DOHH2 (cell line): Measurements from ENCODE around the gene IRAK2.

Experiments
- H3F3A ChIP-seq: fragments of 200-600 bp; sonication (generic), shearing (Covaris generic); 2 replicates; pipeline ENCODE4 v1.6.0; 2016; ENCODE audit warnings: antibody characterized with exemption, mild to moderate bottlenecking; ENCODE audit not compliant: control insufficient read depth, insufficient read depth
- H3K27ac ChIP-seq: fragments of 200-600 bp; sonication (generic); 2 replicates; pipeline ENCODE4 v1.5.1; 2014; ENCODE audit warnings: low read depth, mild to moderate bottlenecking, low read length, moderate library complexity
- H3K27me3 ChIP-seq: fragments of 200-600 bp; sonication (generic); 2 replicates; pipeline ENCODE4 v1.6.1; 2014; ENCODE audit warnings: mild to moderate bottlenecking, low read length, mixed read lengths; ENCODE audit not compliant: control insufficient read depth
- H3K36me3 ChIP-seq: fragments of 200-600 bp; sonication (generic); 2 replicates; pipeline ENCODE4 v1.6.1; 2014; ENCODE audit warnings: mild to moderate bottlenecking, low read length, moderate library complexity, mixed read lengths; ENCODE audit not compliant: control insufficient read depth
- H3K4me1 ChIP-seq: fragments of 200-600 bp; sonication (generic); 2 replicates; pipeline ENCODE4 v1.6.1; 2014; ENCODE audit warnings: mild to moderate bottlenecking, low read length, mixed read lengths; ENCODE audit not compliant: control insufficient read depth
- H3K4me2 ChIP-seq: fragments of 200-600 bp; sonication (generic); 2 replicates; pipeline ENCODE4 v1.6.0; 2014; ENCODE audit warnings: mild to moderate bottlenecking, low read length, moderate library complexity
- H3K4me3 ChIP-seq: fragments of 200-600 bp; sonication (generic); 2 replicates; pipeline ENCODE4 v1.5.1; 2014; ENCODE audit warnings: mild to moderate bottlenecking, low read length, mixed read lengths
- H3K79me2 ChIP-seq: fragments of 200-600 bp; sonication (generic); 2 replicates; pipeline ENCODE4 v1.6.1; 2014; ENCODE audit warnings: mild to moderate bottlenecking, low read length, mixed read lengths; ENCODE audit not compliant: control insufficient read depth
- H3K9me2 ChIP-seq: fragments of 200-600 bp; sonication (generic); replicated peaks from 2 replicates; pipeline ENCODE4 v1.6.1; 2014; ENCODE audit warnings: mild to moderate bottlenecking, low read length, mixed read lengths; ENCODE audit not compliant: control insufficient read depth
- H3K9me3 ChIP-seq: fragments of 200-600 bp; sonication (generic); 2 replicates; pipeline ENCODE4 v1.6.1; 2014; ENCODE audit warnings: antibody characterized with exemption, low read length, mixed read lengths; ENCODE audit not compliant: control insufficient read depth, insufficient read depth
- H4K20me1 ChIP-seq: fragments of 200-600 bp; sonication (generic); 2 replicates; pipeline ENCODE4 v1.6.0; 2014; ENCODE audit warnings: low read depth, mild to moderate bottlenecking, antibody characterized with exemption, low read length, moderate library complexity; ENCODE audit not compliant: control insufficient read depth, insufficient read depth
- CTCF ChIP-seq: fragments of 200-600 bp; sonication (generic); IDR thresholded peaks from one replicate; pipeline ENCODE4 v1.5.1; 2014; ENCODE audit warnings: antibody characterized with exemption, mild to moderate bottlenecking, low read depth, low read length; ENCODE audit not compliant: poor library complexity, severe bottlenecking
- EZH2phosphoT487 ChIP-seq: fragments of 200-600 bp; sonication (generic); IDR thresholded peaks from 2 replicates; pipeline ENCODE4 v1.6.1; 2017; ENCODE audit warnings: borderline replicate concordance, mild to moderate bottlenecking, antibody characterized with exemption, low read length, moderate library complexity, mixed read lengths

The IRAK2 gene

GRCh38 chr3:10192953-10193691 is 28.4 kb downstream of the IRAK2 start:
- Histone ChIP-seq H3F3A (peaks cover 14% of the 10 kb centered on the region), H3K4me3 (peak overlapping the region; percentile 61), H3K27me3 (no peaks in the 10 kb centered on the region), H3K9me2 (no peaks in the 10 kb centered on the region), H3K9me3 (no peaks in the 10 kb centered on the region), H3K36me3 (peaks cover 33% of the 10 kb centered on the region), H3K27ac (peak overlapping the region; percentile 92), H3K4me2 (peak overlapping the region; percentile 80), H4K20me1 (no peaks in the 10 kb centered on the region), H3K79me2 (peaks cover 61% of the 10 kb centered on the region), H3K4me1 (peaks cover 91% of the 10 kb centered on the region)
- peak; percentile 66 for TF ChIP-seq CTCF
- TF ChIP-seq EZH2phosphoT487, result no peak

GRCh38 chr3:10193692-10194327 is 29.1 kb downstream of the IRAK2 start:
- H3K4me3 ChIP-seq, result peak overlapping the region; percentile 61
- peaks cover 21% of the 10 kb centered on the region for H3F3A ChIP-seq
- no peaks in the 10 kb centered on the region for H3K9me2 ChIP-seq

GRCh38 chr3:10194328-10195071 is 29.8 kb downstream of the IRAK2 start:
- H3K9me3 ChIP-seq, result no peaks in the 10 kb centered on the region
- no peaks in the 10 kb centered on the region for H4K20me1 ChIP-seq
- peaks cover 59% of the 10 kb centered on the region for H3K79me2 ChIP-seq
- H3K4me1 ChIP-seq, result peaks cover 97% of the 10 kb centered on the region
- peaks cover 26% of the 10 kb centered on the region for H3F3A ChIP-seq
- no peaks in the 10 kb centered on the region for H3K27me3 ChIP-seq
- H3K4me3 ChIP-seq, result peak overlapping the region; percentile 61
- peak overlapping the region; percentile 92 for H3K27ac ChIP-seq
- peak overlapping the region; percentile 80 for H3K4me2 ChIP-seq
- H3K9me2 ChIP-seq, result no peaks in the 10 kb centered on the region
- TF ChIP-seq CTCF (no peak), EZH2phosphoT487 (no peak)
- peaks cover 29% of the 10 kb centered on the region for H3K36me3 ChIP-seq

More at GRCh38 chr3:10193692-10194327, 29.1 kb downstream of the IRAK2 start:
- Histone ChIP-seq H3K4me1 (peaks cover 97% of the 10 kb centered on the region), H3K79me2 (peaks cover 61% of the 10 kb centered on the region), H3K36me3 (peaks cover 31% of the 10 kb centered on the region), H3K27ac (peak overlapping the region; percentile 92), H3K4me2 (peak overlapping the region; percentile 80), H4K20me1 (no peaks in the 10 kb centered on the region), H3K9me3 (no peaks in the 10 kb centered on the region), H3K27me3 (no peaks in the 10 kb centered on the region)
- no peak for TF ChIP-seq CTCF
